ENCODE measurements around the gene CISD3.
A peak's percentile ranks its signal among the peaks of the same experiment; 100 is the strongest.

CISD3 gene

DNA sequence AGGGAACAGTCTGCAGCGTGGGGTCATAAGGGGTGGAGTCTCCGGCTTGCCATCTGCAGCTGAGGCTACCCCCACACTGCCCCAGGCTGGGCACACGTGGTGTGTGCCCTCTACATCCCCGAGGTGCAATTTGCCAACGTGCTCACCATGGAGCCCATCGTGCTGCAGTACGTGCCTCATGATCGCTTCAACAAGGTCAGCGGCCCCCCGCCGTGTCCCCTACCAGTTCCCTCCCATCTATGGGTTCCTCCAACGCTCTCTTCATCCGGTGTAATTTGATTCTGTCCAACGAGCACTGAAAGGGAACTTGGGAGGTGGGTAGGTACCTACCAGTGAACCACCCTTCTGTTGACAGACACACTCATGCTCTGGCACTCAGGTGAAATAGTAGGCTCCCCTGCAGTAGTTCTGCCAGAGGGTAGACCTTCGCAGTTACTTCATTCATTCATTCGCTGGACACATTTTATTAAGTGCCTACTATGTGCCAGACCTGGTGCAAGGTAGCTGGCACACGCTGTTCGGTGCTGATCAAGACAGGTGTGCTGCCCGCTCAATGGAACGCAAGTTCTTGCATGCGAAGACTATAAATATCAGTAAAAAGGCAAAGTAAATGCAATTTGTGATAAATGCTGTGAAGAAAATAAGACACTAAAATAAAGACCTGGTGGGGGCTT is 22.3 kb upstream of the CISD3 start:
- DNase-seq: peak in 2 of 3 experiments; percentile 12 to 34

DNA sequence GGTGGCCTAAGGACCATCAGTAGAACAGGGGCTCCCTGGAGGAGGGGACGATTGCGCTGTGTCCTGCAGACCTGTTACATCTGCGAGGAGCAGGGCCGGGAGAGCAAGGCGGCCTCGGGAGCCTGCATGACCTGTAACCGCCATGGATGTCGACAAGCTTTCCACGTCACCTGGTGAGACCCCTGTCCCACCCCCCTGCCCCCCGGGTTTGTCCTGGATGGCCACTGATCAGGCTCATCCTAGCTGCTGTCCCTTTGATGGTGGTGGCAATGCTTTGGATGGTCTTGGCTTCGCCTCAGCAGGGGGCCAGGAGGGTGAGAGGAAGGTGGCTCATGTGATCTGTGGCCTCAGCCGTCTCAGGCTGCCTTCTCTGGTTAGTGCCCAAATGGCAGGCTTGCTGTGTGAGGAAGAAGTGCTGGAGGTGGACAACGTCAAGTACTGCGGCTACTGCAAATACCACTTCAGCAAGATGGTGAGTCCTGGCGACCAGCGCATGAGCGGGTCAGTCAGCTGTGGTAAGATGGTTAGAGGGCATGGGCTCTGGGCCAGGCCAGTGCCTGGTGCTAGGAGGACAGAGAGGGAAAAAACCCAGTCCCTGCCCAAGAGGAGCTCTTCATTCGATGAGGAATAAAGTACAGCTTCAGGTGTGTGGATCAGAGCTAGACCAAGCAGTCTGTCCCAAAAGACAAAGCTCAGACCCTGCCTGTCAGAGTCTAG is 20.9 kb upstream of the CISD3 start:
- DNase-seq: no peak

DNA sequence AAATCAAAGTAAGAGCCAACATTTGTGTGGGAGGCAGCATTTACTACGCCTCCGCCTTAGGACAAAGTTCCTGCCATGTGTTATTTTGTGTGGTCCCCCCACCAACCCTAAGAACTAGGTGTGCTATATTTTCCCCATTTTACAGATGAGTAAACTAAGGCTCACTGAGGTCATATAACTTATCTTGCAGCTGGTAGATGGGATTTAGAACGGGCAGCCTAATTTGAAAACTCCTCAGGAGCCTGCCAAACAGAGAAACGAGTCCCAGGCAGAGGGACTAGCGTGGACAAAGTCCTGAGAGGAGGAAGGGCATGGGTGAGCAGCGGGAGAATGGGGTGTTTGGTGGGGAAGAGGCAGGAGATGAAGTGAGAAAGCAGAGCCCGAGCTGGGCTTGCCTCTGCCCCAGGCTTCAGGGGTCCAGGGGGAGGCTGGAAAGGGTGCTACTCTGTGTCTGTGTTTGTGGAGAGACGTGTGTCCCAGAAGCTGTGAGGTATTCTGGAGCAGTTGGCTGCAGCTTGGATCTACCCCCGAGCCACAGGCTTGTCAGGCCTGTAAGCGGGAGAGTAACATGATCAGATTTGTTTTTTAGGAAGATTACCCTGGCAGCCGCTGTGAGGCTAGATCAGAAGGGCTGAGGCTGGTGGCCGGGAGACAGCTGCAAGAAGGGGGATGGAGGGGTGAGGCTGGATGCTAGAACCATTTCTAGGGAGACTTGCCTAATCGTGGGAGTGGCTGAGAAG is 20.1 kb upstream of the CISD3 start:
- DNase-seq: no peak

DNA sequence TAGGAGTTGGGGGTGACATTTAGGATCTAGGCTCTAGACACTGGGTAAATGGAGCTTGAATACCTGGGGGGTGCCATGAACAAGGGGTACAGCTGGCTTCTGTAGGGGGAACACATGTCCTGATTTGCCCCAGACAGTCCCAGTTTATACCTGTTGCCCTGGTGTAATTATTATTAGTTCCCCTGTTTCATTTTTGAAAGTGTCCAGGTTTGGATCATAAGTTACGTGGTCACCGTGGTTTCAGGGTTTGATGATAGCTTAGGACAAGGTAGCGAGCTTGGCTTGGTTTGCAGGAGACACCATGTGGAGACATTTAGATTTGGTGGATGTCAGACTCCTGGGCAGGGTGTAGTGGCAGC is 19.6 kb upstream of the CISD3 start:
- DNase-seq: no peak

DNA sequence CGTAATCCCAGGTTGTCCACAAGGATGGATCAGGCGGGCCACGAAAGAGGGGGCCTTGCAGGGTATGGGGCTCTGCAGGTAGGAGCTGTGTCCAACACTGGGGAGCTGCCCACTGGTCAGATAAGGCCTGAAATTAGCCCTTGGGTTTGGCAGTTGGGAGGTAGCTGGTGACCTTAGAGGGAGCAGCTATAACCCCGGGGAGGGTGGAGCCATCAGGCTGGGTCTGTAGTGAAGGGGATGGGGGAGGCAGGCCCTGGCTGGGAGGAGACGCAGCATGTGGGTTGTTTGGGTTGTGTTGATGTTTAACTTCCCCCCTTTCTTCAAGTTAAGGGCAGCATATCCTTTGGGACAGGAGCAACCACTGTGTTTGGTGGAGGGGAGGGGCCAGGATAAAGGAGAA is 19.2 kb upstream of the CISD3 start:
- DNase-seq: no peak

DNA sequence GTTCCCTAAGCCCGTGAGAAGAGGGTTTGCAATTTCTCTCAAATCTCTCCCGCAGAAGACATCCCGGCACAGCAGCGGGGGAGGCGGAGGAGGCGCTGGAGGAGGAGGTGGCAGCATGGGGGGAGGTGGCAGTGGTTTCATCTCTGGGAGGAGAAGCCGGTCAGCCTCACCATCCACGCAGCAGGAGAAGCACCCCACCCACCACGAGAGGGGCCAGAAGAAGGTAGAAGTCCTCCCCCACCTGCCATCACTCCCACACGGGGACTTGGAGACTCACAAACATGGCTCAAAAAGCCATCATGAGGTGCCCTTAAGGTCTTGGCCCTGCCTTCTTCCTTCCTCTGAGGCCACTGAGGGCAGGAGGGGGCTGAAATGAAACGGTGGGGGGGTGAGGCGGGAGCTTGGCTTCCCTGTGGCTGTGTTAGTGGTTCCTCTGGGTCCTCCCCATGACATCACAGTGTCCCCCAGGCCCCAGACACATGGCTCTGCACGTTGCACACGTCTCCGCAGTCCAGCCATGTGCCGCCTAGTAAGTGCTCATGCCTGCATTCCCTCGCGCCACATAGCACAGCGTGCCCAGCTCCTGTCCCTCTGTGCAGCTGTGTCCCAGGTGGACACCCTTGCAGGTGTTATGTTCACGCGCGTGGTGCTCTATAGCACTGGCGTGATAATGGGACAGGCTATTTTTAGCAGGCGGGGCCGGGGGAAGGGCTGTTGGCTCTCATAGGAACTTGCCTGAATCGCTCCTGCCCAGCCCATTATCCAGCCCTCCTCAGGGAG is 18.2 kb upstream of the CISD3 start:
- DNase-seq: peak in 1 of 3 experiments; percentile 13

DNA sequence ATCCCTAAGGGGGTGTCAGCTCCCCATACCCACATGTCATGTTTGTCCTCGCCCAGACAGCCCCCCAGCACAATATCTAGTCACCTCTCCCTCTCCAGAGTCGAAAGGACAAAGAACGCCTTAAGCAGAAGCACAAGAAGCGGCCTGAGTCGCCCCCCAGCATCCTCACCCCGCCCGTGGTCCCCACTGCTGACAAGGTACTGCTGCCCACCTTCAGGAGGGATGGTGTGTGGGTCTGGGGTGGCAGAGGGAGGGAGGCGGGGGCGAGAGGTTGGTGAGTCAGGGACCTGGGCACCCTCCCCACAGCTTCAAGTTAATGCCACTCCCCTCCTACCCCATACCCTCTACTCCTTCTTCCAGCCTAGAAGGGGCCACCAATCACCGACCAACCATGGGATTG is 17.5 kb upstream of the CISD3 start:
- no peak for DNase-seq

DNA sequence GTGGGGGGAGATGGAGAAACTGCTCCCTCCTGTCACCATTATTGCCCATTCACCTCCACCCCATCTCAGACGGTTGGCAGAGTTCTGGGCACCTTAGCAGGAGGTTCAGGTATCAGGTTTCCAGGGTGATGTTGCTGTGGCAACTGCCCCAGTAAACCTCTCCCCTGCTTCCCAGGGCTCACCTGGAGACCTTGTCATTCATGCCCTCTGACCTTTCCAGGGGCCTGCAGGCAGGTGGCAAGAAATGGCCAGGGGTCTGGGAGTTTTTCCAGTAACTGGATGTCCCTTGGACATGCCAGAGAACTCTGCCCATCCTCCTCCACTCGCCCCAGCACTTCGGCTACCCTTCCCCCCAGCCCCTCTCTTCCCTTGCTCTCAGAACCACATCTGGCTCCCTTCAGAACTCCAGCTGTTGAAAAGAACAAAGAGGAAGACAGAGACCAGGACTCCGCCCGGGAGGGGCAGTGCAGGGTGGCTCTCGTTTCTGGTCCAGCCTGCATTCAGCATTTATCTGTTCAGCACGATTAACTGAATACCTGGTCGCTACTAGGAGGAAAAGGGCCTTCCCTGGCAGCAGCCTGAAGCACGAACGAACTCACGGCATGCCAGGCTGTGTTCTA is 16.6 kb upstream of the CISD3 start:
- DNase-seq: no peak

DNA sequence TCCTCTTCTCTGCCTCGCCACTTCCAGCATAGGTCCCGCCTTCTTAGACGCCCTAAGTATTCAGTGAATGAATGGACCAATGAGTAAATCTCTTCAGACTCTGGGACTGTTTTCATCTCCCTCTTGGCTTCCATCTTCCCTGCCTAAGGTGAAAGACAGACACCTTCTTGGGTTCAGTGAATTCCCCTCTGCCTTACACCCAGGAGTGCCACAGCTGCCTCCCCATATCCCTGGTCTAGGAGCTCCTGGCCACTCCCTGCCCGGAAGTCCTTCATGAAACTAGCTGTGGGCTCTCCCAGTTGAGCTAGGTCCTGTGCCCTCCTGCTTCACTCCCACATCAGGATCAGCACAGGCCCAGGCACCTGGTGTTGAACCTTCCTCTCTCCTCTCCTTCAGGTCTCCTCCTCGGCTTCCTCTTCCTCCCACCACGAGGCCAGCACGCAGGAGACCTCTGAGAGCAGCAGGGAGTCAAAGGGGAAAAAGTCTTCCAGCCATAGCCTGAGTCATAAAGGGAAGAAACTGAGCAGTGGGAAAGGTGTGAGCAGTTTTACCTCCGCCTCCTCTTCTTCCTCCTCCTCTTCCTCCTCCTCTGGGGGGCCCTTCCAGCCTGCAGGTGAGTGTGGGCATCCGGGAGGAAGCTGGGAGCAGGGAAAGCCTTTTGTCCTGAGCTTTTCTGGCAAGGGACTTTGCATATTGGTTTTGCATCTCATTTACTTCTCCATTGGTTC is 14.8 kb upstream of the CISD3 start:
- no peak for DNase-seq

DNA sequence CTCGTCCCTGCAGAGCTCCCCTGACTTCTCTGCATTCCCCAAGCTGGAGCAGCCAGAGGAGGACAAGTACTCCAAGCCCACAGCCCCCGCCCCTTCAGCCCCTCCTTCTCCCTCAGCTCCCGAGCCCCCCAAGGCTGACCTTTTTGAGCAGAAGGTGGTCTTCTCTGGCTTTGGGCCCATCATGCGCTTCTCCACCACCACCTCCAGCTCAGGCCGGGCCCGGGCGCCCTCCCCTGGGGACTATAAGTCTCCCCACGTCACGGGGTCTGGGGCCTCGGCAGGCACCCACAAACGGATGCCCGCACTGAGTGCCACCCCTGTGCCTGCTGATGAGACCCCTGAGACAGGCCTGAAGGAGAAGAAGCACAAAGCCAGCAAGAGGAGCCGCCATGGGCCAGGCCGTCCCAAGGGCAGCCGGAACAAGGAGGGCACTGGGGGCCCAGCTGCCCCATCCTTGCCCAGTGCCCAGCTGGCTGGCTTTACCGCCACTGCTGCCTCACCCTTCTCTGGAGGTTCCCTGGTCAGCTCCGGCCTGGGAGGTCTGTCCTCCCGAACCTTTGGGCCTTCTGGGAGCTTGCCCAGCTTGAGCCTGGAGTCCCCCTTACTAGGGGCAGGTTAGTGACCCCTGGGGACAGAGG is 13.7 kb upstream of the CISD3 start:
- DNase-seq: no peak

DNA sequence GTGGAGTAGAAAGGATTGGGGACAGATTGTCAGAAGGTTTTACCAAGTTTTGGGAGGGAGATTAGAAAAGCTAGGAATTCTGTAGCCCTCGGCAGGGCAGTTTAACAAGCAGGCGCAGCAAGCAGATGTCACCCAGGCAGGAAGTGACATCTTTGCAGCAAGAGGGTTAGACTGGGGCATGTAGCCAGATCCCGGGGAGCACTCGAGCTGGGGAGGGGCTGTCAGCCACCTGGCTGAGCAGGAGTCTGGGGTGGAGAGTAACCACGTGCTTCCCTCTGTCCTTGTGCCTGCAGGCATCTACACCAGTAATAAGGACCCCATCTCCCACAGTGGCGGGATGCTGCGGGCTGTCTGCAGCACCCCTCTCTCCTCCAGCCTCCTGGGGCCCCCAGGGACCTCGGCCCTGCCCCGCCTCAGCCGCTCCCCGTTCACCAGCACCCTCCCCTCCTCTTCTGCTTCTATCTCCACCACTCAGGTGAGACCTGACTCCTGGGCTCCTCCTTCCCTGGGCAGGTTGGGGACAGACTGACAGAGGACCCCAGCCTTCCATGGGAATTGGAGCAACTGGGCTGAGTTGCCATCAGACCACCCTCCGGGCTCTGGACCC is 12.9 kb upstream of the CISD3 start:
- no peak for DNase-seq

DNA sequence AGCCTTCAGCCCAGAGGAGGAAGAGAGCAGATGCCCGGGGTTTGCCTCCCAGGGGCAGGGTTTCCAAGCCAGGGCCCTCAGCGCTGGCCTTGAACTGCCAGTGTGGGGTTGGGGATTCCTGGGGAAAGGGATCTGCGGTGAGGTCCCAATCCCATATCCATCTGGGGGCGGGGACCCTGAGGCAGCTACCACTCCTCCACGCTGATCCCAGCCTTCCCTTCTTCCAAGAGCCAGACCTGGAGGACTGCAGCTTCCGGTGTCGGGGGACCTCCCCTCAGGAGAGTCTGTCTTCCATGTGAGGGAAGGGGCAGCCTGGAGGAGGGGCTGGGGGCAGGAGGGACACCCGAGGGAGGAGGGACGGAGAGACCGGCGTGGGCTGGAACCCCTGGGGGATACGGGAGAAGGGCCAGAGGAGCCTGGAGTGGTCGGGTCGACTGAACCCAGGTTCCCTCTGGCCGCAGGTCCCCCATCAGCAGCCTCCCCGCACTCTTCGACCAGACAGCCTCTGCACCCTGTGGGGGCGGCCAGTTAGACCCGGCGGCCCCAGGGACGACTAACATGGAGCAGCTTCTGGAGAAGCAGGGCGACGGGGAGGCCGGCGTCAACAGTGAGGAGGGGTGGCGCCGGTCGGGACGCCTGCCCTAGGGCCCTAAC is 10.7 kb upstream of the CISD3 start:
- DNase-seq: no peak

DNA sequence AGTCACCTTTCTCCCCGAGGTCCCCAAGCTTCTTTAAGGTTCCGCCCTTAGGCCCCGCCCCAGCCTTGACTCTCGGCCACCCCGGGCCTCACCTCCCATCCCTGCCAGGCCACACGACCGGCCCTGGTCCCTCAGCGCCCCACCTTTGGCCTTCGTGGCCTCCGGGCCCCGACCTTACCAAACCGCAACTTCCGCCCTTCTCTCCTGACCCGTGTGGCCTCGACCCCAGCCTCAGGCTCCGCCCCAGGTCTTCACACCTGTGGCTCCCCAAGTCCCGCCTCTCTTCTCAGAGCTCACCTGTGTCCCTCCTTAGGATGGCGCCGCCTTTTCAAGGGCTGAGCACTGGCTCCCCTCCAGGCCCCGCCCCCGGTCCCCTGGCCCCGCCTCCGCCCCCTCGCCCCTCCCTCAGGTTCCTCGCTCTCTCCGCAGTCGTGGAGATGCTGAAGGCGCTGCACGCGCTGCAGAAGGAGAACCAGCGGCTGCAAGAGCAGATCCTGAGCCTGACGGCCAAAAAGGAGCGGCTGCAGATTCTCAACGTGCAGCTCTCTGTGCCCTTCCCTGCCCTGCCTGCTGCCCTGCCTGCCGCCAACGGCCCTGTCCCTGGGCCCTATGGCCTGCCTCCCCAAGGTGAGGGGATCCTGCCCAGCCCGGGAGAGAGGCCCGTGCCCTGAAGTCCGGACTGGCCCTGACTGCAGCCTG is 10.0 kb upstream of the CISD3 start:
- DNase-seq: peak in 1 of 3 experiments; percentile 65

DNA sequence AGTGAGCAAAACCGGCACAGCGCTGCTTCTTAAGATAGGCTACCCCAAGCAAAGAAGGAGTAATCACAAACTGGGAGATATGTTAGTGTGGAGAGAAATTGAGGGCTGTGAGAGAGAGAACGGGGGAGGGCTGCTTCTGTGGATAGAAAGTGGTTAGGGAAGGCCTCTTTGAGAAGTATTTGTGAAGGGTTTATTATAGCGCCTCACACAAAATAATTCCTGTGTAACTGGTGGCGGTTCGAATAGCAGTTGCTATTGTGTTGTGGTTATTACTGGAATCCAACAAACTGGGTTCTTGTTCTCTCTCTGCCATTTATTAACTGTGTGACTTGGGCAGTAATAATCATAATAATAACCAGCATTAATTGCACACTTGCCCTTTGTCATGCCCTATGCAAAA is 9.2 kb upstream of the CISD3 start:
- DNase-seq: no peak

DNA sequence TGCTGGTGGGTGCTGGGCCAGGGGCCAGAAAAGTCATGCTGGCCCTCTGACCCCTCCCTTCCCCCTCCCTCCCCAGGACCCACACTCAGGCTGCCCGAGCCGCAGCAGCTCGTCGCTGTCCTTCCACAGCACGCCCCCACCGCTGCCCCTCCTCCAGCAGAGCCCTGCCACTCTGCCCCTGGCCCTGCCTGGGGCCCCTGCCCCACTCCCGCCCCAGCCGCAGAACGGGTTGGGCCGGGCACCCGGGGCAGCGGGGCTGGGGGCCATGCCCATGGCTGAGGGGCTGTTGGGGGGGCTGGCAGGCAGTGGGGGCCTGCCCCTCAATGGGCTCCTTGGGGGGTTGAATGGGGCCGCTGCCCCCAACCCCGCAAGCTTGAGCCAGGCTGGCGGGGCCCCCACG is 8.3 kb upstream of the CISD3 start:
- no peak for DNase-seq

DNA sequence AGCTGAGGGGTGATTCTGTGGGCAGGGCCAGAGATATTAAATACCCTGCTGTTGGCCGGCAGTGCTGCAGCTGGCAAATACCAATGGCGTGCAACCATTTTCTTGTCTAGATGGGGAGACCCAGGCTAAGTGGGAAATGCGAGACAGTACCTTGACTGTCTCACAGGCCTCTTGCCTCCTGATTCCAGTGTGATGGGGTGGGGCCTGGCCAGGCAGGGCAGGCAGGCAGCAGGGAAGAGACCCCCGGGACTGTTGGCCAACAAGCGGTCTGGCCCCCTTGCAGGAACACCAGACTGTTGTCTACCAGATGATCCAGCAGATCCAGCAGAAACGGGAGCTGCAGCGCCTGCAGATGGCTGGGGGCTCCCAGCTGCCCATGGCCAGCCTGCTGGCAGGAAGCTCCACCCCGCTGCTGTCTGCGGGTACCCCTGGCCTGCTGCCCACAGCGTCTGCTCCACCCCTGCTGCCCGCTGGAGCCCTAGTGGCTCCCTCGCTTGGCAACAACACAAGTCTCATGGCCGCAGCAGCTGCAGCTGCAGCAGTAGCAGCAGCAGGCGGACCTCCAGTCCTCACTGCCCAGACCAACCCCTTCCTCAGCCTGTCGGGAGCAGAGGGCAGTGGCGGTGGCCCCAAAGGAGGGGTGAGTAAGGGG is 5.7 kb upstream of the CISD3 start:
- peak; percentile 22 to 86 (median 73) for DNase-seq

DNA sequence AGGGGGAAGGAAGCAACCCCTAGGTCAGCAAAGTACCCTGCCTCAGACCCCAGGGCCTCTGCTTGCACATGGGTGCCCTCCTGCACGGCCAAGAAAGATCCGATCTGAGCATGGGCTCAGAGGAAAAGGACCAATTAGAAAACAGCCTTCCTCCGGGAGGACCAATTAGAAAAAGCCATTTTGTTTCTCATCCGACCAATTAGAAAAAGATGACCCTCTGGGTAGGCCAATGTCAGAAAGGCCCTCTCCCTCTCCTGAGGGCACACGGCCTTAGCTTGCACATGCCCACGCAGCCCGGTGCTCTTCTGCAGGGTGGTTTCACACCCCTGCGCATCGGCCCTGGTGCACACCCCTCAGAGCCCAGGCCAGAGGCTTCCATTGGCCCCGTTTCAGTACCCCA is 5.1 kb upstream of the CISD3 start:
- peak in 1 of 3 experiments; percentile 75 for DNase-seq

DNA sequence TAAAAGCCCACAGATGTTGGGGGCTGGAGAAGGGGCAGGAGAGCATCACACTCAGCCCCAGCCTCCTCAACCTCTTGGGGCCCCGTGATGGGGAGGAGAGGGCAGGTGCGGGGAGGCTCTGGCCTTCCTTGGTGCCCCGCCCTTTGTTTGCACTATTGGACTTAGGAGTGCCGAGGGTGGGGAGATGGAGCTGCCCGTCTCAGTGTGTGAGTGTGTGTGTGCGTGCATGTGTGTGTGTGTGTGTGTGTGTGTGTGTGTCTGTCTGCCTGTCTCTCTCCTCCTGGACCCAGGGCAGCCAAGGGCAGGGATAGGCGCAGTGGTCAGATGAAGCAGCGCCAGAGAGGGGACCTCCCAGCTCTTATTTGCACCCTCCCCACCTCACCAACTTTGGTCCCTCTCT is 4.0 kb upstream of the CISD3 start:
- DNase-seq: peak; percentile 4 to 46 (median 12)

DNA sequence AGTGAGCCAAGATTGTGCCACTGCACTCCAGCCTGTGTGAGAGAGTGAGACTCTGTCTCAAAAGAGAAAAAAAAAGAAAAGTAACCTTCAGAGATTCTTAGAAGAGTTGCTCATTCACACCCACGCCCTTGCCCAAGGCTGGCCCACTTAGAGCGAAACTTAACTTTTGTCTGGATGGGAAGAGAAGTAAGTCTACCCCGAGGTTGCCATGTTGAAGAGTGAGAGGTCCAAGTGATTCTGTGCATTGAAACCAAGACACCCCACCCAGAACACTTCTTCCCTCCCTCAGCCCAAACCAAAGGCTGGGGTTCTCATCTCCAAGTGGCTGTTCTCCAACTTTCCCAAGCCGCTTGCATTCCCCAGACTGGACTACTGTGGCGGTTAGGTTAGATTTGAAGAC is 2.4 kb upstream of the CISD3 start:
- DNase-seq: no peak
